Transverse colon (tissue), 4 donors: Measurements from ENCODE around the gene RGS7.

Source experiments
- EP300 ChIP-seq: sonication (generic); formaldehyde crosslinking; IDR thresholded peaks from one replicate; pipeline ENCODE4 v1.6.1; 2017; ENCODE audit warnings: antibody characterized with exemption, low read depth
- POLR2A ChIP-seq: fragments of 450-650 bp; IDR thresholded peaks from one replicate; pipeline ENCODE4 v1.6.1; 2016; ENCODE audit warnings: antibody characterized with exemption, mild to moderate bottlenecking, moderate library complexity
- POLR2AphosphoS5 ChIP-seq, 3 donors: sonication (generic); formaldehyde crosslinking; IDR thresholded peaks; one replicate each; pipeline ENCODE4 v1.6.1; 2016; ENCODE audit warnings: antibody characterized with exemption in 3 of 3
- TF ChIP-seq, protein P1 (sequence below), 5 experiments: fragments of 200-600 bp in 3 of 5; fragments of 450-650 bp in 2 of 5; sonication (generic) in 3 of 5; IDR thresholded peaks; 1 replicate in 2 of 5; 2 replicates in 3 of 5; pipeline ENCODE4 v1.5.1; 2016 to 2017; ENCODE audit warnings: antibody characterized with exemption in 5 of 5, inconsistent platforms in 3 of 5, mild to moderate bottlenecking in 2 of 5, moderate library complexity in 1 of 5

DNA sequence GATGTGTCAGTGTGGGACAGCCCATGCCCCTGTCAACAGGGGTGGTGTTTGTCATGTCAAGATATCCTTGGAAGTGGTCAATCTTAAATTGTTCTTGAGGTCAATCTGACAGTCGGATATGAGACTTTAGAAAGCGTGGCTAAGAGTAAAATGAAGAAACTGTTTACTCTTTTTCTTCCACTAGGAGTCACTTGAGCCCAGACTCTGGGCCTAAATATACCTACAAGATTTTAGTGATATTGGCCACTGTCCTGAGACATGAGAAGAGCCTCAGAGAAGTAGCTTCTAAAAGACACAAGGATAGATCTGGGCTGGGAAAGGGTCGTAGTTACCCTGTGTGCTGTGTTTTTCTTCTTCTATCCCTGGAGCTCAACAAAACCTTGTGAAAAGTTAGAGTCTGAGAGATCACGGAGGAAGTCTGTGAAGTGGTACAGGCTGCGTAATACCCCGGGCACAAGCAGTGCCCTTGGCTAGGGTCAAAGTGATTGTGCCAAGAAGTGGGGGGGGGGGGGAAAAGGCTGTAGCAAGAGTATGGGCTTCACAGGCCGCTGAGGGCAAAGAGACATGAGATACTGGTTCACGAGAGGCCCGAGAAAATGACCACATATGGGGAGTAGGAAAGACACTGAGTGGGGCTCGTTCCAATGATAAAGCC is 389.8 kb downstream of the RGS7 start:
- TF ChIP-seq, protein P1, sequence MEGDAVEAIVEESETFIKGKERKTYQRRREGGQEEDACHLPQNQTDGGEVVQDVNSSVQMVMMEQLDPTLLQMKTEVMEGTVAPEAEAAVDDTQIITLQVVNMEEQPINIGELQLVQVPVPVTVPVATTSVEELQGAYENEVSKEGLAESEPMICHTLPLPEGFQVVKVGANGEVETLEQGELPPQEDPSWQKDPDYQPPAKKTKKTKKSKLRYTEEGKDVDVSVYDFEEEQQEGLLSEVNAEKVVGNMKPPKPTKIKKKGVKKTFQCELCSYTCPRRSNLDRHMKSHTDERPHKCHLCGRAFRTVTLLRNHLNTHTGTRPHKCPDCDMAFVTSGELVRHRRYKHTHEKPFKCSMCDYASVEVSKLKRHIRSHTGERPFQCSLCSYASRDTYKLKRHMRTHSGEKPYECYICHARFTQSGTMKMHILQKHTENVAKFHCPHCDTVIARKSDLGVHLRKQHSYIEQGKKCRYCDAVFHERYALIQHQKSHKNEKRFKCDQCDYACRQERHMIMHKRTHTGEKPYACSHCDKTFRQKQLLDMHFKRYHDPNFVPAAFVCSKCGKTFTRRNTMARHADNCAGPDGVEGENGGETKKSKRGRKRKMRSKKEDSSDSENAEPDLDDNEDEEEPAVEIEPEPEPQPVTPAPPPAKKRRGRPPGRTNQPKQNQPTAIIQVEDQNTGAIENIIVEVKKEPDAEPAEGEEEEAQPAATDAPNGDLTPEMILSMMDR (IDR thresholded peaks at IDR 0.05): peak in 4 of 5 experiments; percentile 28 to 53 (median 41)
- TF ChIP-seq EP300: no peak
- no peak for TF ChIP-seq POLR2A
- no peak for TF ChIP-seq POLR2AphosphoS5 (IDR thresholded peaks at IDR 0.05)
